Activated CD8-positive, alpha-beta memory T cell treated with anti-CD3 and anti-CD28 coated beads, Interleukin-2, amount 50 U/mL, for 24 hours (primary cell): ENCODE results near the gene RDM1.

Source experiments
- DNase-seq: peaks from one replicate; pipeline ENCODE4 v3.0.0-alpha.2; 2020; ENCODE audit errors: extremely low read depth

The RDM1 gene

DNA sequence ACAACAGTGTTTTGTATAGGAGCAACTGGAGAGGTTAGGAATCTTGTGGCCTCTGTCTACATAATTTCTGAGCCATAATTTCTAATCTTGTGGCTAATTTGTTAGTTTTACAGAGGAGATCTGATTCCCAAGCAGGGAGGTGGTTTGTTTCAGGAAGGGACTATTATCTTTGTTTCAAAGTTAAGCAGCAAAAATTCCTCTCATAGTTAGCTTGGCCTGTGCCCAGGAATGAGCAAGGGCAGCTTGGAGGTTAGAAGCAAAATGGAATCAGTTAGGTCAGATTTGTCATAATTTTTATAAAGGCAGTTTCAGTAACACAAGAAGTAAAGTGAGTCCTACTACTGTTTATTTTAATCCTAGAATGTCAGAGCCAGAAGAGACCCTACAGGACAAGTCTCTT is 2.0 kb upstream of the RDM1 start:
- no peak for DNase-seq

DNA sequence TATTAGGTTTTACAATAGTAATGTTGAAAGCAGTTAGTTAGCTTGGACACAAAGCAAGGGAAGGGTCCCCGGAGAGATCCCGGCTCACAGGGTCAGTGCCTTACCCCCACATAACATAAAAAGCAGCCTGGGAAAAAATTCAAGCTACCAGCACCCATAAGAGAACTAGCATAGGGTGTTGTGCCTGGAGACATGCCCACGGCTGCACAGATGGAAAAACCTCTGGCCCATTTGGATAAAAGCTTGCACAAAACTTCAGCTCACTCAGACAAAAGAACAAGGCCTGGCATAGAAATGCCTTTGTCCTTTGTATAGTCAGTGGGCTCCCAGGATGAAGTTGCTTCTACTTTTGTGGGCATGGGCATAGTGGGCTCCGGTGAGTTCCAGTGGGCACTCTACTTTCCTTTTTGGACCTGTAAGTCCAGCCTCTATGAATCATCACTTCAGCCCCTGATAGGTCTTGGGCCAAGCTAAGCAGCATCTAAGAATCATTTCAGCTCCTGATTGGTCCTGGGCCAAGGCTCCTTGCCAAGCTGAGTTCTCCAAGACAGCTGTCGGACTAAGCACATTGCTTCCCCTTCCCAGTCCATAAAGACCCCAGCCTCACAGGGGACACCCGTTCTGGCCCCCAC is 1.3 kb upstream of the RDM1 start:
- no peak for DNase-seq

DNA sequence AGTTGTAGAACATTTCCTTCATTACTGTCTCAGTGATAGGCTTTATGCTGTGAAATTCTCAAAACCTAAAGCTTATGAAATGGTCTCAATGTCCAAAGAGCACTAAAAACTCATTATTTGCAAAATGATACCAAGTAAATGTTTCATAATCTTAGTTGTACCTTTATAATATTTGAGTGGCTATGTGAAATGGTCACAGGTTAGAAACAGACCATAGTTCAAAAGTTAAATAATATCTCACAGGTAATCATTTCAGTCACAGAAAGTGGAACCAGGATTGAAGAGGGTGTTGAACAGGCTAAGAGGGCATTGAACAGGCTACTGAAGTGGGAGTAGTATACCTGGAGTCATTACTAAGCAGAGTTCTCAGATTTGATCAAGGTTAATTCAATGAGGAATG is 2.9 kb downstream of the RDM1 start:
- DNase-seq, result no peak

DNA sequence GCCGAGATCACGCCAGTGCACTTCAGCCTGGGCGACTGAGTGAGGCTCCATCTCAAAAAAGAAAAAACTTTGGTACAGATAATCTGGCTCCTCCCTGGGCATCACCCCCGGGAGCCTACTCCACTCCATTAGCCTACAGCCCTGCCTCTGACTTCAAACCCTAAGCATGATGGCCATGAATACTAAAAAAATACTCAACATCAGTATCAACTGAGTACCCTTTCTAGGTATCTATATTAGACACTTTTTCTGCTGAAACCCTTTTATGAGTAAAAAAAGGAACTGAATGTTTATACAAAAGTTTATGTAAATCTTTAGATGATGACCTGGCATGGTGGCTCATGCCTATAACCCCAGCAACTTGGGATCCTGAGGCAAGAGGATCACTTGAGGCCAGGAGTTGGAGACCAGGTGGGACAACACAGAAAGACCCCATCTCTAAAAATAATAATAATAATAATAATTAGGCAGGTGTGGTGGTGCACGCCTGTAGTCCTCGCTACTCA is 6.9 kb downstream of the RDM1 start:
- no peak for DNase-seq

DNA sequence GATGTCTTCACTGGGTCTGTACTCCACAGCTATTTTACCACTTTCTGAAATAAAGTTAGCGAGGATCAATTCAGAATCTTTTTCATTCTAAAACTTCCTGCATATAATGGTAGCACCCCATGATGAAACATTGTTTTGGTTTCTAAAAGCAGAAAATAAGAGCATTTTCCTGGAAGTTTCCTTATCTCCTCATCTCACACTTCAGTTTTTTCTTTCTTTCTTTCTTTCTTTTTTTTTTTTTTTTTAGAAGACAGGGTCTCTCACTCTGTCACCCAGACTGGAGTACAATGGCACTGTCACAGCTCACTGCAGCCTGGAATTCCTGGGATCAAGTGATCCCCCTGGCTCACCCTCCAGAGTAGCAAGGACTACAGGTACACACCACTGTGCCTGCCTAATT is 10.3 kb downstream of the RDM1 start:
- no peak for DNase-seq

DNA sequence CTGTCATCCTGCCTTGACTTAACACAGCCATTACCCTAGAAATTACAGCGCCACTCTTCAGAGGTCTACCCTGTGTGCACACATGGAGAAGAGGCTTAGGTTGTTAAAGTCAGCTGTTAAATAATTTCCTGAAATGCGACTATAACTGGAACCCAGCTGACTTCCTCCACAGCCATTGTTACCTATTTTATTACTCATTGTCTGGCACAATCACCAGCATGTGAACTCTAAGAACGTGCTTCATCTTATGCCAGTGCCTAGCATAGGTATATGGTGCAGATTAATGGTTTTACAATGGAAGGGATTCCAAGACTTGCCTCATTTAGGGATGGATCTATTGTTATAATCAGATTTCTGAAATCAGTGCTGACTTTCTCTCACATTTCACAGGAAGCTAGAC is 11.9 kb downstream of the RDM1 start:
- DNase-seq, result no peak

DNA sequence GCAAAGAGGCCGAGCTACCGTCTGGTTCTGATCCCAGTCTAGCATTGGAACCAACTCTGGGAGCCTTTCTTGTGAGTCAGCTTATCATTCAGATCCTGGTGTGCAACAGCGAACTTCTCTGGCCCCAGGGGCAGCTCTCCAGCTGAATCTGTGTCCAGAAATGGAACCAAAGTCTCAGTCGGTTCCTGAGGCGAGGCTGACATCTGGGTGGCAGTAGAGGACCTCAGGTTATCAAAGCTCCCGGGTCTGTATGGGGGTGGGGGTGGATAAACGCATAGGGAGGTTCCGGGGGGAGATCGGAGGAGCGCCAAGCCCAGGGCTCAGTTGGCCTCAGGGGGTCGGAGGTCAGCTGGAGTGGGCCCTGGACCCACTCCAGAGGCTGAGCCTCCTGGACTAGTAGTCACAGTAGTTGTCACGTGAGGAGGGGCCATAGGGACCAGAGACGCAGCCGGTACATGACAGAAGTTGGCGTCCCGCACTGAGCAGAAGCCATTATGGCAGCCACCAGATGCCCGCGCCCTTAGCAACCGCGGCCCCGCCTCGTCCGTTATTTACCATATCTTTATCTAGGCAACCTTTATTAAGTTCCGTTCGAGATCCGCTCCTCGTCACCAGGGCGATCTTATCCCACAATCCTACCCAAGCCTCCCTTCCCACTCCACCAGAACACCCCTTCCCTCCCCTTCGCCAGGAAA is 12.9 kb downstream of the RDM1 start:
- no peak for DNase-seq

DNA sequence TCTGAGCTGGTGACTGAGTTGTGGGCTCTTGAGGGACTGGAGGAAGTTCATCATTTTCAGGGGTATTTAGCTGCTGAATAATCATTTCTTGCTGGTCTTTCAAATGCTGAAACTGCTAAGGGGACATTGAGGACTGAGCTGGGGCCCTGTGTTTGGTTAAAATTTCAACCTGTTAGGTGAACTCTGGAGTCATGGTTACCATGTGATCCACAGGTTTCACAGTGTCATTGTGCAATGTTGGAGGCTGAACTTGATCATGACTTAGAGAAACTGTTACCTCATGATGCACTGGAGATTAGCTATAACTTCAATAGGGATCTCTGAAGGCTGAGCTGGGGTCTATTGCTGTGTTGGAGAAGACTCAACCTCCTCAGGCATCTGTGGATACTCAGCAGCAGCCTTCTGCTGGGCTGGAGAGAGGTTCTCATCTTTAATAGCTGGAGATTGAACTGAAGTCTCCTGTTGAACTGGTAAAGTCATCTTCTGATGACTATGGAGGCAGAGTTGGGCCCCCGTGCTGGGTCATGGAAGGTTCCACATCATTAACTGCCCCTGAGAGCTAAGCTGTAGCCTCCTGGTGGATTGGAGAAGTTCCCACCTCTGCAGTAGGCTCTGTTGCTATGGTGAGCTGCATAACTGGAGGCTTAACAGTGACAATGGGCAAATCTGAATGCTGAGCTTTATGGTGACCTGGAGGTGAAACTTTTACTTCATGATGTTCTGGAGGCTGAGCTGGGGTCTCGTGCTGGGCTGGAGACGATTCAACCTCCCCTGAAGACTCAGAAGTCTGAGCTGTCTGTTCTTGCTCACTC is 15.2 kb downstream of the RDM1 start:
- DNase-seq, result no peak

DNA sequence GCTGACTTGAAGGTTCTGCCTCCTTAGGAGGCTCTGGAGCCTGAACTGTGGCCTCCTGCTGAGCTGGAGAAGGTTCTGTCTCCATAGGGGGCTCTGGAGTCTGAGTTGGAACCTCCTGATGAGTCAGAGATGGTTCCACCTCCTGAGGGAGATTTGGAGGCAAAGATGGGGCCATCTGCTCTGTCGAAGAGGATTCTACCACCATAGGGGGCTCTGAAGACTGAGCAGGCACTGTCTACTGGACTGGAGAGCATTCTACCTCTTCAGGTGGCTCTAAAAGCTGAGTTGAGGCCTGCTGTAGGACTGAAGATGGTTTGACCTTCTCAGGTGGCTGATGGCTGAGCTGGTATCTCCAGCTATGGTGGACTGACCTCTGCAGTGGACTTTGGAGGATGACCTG is 16.2 kb downstream of the RDM1 start:
- DNase-seq, result no peak

DNA sequence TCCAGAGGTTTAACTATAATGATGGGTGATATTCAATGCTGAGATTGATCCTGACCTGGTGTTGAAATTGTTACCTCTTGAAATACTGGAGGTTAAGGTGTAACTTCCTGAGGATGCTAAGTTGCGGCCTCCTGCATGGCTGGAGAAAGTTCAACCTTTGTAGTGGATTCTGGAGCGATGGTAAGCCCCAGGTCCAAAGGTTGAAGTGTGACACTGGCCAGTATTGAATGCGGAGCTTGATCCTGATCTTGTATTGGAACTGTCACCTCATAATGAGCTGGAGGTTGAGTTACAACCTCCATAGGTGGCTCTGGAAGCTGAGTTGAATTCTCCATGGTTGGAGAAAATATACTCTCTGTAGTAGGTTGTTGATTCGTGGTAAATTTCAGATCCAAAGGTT is 17.0 kb downstream of the RDM1 start:
- no peak for DNase-seq

DNA sequence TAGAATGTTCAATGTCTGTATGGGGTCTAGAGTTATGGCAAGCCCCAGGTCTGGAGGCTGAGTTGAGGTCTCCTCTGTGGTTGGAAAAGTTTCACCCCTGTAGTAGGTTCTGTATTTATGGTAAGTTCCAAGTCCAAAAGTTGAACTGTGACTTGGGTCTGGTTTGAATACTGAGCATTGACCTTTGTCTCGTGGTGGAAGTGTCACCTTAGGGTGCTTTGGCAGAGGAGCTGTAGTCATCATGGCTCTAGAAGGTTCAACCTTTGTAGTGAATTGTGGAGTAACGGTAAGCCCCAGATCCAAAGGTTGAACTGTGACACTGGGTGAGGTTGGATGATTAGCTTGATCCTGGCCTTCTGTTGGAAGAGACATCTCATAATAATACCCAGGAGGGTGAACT is 17.6 kb downstream of the RDM1 start:
- DNase-seq, result no peak

DNA sequence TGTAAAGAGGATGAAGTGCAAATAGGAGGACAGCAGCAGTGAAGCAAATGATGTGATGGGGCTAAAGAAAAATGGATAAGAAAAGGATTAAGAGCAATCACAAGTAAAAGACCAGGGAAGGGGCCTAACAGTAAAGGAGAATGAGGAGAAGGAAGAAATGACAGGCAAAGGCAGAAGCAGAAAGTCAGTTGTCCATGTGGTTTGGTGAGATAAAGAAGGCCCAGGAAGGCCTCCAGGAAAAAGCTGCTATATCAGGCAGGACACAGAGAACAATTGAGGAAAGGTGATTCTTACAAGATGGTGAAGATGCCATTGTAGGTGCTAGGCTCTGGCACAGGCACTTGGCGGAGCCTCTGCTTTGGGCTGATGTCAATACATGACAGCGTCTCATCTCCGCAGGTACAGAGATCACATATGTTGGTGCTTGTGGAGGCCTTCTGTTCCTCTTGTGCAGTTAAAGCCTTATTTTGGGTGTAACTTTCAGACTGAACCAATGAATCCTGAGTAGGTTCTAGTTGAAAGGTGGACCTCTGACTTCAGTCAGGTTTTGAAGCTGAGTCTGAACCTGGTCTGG is 18.1 kb downstream of the RDM1 start:
- DNase-seq, result no peak

DNA sequence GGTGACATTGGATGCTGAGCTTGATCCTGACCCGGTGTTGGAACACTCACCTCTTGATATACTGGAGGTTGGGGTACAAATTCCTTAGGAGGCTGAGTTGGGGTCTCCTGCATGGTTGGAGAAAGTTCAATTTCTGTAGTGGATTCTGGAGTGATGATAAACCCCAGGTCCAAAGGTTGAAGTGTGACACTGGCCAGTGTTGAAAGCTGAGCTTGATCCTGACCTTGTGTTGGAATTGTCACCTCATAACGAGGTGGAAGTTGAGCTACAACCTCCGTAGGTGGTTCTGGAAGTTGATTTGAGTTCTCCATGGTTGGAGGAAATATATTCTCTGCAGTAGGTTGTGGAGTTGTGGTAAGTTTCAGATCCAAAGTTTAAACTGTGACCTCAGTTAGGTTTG is 21.2 kb downstream of the RDM1 start:
- no peak for DNase-seq

DNA sequence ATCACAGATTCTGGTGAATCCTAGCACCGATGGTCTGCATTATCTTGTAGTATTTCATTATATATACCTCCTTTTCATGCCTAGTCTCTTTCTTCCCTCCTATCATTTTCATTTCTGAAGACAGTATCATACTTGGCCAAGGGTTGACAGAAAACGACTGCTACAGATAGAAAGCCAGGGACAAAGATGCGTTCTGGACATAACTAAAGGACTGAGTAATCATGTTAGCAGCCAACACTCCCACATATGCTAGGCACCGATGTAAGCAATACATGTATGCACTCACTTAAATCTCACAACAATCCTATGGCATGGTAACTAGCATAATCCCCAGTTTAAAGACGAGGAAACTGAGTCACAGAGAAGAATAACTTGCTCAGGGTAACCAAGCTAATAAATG is 22.9 kb downstream of the RDM1 start:
- no peak for DNase-seq

DNA sequence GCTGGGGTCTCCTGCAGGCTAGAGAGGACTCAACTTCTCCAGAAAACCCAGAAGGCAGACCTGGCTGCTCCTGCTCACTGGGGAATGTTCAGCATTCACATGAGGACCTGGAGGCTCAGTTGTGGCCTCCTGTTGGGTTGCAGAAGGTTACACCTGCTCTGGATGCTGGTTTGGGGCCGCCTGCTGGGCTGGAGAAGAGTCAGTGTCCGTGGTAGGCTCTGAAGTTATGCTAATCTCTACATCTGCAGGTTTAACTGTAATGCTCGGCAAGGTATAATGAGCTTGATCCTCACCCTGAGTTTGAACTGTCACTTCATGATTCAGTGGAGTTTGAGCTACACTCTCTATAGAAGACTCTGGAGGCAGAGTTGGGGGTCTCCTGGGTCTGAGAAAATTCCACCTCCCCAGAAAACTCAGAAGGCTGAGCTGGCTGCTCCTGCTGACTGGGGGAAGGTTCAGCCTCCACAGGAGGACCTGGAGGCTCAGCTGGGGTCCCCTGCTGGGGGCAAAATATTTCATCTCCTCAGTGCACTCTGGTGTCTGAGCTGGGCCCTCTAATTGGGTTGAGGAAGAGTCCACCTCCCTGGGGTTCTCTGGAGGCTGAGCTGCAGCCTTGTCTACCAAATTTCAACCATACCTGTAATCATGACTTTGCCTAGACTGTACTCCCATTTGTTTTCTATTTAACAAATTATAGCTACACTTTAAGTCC is 23.5 kb downstream of the RDM1 start:
- no peak for DNase-seq

DNA sequence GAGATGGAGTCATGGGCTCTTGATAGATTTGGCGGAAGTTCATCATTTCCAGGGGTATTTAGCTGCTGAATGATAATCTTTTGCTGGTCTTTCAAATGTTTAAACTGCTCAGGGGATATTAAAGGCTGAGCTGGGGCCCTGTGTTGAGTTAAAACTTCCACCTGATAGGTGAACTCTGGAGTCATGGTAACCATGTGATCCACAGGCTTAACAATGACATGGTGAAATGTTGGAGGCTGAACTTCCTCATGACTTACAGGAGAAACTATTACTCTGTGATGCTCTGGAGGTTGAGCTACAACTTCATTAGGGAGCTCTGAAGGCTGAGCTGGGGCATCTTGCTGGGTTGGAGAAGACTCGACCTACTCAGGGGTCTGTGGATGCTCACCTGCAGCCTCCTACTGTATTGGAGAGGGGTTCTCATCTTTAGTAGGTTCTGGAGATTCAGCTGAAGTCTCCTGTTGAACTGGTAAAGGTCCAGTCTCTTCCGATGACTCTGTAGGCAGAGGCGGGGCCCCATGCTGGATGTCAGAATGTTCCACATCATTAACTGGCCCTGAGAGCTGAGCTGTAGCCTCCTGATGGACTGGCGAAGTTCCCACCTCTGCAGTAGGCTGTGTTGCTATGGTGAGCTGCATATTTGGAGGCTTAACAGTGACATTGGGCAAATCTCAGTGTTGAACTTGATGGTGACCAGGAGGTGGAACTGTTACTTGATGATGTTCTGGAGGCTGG is 24.2 kb downstream of the RDM1 start:
- no peak for DNase-seq

DNA sequence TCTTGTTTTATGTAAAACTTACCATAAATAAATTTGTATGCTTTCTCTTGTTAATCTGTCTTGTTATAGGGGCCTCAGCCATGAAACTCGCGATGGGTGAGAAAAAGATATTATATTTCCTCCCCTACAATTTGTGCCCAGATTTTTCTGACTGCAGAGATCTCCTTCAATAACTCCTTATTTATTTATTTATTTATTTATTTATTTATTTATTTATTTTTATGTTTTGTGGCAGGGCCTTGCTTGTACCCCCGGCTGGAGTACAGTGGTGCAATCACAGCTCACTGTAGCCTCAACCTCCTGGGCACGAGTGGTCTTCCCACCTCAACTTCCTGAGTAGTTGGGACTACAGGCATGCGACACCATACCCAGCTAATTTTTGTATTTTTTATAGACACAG is 27.1 kb downstream of the RDM1 start:
- DNase-seq, result no peak

DNA sequence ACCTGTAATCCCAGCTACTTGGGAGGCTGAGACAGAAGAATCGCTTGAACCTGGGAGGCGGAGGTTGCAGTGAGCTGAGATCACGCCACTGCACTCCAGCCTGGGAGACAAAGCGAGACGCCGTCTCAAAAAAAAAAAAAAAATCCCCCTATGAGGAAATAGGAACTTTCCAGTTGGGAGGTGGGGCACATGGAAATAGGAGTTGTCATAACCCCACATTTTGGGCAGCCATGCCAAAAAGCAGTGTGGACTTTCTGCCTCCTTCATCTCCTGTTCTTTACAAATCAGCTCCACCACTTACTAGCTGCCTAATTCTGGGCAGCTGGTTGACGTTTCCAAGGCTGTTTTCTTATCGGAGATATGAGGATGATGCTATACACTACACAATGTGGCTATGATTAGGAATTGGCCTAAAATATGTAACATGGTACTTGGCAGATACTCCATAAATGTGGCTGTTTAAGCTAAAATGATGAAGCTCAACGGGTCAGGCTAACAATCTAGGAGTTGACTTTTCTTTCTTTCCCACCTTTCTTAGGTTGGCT is 28.9 kb downstream of the RDM1 start:
- DNase-seq, result no peak

DNA sequence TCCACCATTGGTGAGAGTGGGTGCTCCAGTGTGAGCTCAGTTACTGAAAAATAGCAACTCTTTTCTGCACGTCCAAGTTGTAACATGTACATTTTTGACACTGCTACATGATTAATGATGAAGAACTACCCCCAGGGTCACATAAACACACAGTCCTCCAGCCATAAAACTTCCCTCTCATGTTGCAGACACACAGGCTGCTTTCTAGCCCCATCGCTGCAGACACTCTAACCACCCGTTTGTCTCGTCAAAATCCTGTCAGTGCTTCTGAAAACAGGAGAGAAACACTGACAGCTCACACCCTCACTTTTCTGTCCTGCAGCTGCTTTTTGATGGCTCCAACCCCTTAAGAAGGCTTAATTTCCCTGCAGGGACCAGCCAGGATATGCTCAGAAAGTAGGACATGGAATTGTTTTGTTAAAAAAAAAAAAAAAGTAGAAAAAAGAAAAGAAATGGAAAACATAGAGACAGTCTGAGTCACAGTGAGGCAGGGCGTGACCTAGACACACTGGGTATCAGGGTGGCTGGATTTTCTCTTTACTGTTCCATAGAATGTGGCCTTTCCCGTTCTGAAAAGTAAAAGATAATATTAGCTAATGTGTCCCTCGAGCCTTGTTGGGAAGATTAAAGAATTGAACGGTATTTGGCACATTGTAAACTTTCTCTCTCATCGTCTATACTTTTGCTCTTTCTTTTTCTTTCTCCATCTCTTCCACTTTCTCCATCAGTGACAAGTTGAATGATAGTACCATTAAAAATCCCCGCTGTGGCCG is 29.7 kb downstream of the RDM1 start:
- DNase-seq, result no peak

DNA sequence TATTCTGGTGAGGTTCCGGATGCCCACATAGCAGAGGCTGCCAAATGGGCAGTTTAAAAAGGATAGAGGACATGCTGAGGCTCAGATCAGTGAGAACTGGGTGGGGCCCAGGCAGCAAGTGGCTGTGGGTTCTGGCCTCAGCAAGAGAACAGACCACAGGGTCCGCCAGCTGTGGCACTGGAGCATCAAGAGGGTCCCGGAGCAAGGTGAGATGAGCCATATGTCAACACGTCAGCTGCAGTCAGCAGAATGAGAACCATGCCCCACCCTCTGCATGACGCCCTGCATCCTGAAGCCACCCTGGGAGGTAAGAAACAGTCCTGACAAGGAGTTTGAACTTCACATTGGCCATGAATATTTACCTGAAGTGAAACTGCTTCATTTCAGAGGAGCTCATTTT is 30.3 kb downstream of the RDM1 start:
- no peak for DNase-seq
